ENCODE measurements around the gene MED14. TPM values are rescaled to one million over a fixed set of nuclear protein-coding genes. Genes with fewer than 3 reads are reported as not detected.

The MED14 gene
- total RNA-seq, 4 donors from 2014 or later = 21.6 to 37.6 (median 28.9) TPM

- peaks cover 0 to 94% (median 0%) of the 10 kb centered on the region in 3 donors for H3K36me3 ChIP-seq
- H3K4me1 ChIP-seq = no peaks in the 10 kb centered on the region
- H3K27ac ChIP-seq = no peak overlapping the region
- WGBS, 2 donors = 73 to 81% methylated on average over 1 of the region's 1 CpG
- no peak for DNase-seq
- H3K9me3 ChIP-seq = no peaks in the 10 kb centered on the region
- no peaks in the 10 kb centered on the region for H3K27me3 ChIP-seq
- no peak overlapping the region for H3K4me3 ChIP-seq
- TF ChIP-seq CTCF (IDR thresholded peaks at IDR 0.05) = no peak
- TF ChIP-seq POLR2A (IDR thresholded peaks at IDR 0.05) = no peak
- intact Hi-C loops (cut with DNase I) = no loop called here
These were observed 25.9 kb downstream of the MED14 start for GRCh38 chrX:40709395-40709794.

GRCh38 chrX:40705658-40706312, 29.6 kb downstream of the MED14 start:
- Histone ChIP-seq H3K9me3 (no peaks in the 10 kb centered on the region), H3K27ac (no peak overlapping the region), H3K36me3 (peaks cover 0 to 85% (median 0%) of the 10 kb centered on the region in 3 donors), H3K4me3 (no peak overlapping the region), H3K4me1 (no peaks in the 10 kb centered on the region), H3K27me3 (no peaks in the 10 kb centered on the region)
- intact Hi-C loops (cut with DNase I) = no loop called here
- DNase-seq = no peak
- no peak for TF ChIP-seq POLR2A (IDR thresholded peaks at IDR 0.05)
- no peak for TF ChIP-seq CTCF (IDR thresholded peaks at IDR 0.05)
- WGBS, 2 donors = 92 to 94% methylated on average over 4 to 5 of the region's 5 CpGs

GRCh38 chrX:40700640-40701342, 34.6 kb downstream of the MED14 start:
- H3K36me3 ChIP-seq = peaks cover 0 to 75% (median 0%) of the 10 kb centered on the region in 3 donors
- H3K9me3 ChIP-seq = no peaks in the 10 kb centered on the region
- H3K4me3 ChIP-seq = no peak overlapping the region
- no peaks in the 10 kb centered on the region for H3K4me1 ChIP-seq
- WGBS, 2 donors = 69 to 74% methylated on average over 4 of the region's 4 CpGs
- H3K27me3 ChIP-seq = no peaks in the 10 kb centered on the region
- H3K27ac ChIP-seq = no peak overlapping the region
- no peak for DNase-seq
- TF ChIP-seq POLR2A (IDR thresholded peaks at IDR 0.05) (no peak), CTCF (IDR thresholded peaks at IDR 0.05) (no peak)
- intact Hi-C loops (cut with DNase I) = no loop called here

GRCh38 chrX:40698851-40699250, 36.5 kb downstream of the MED14 start:
- DNase-seq = no peak
- intact Hi-C loops (cut with DNase I) = no loop called here
- 74 to 92% methylated on average over 1 of the region's 1 CpG for WGBS, 2 donors
- TF ChIP-seq POLR2A (IDR thresholded peaks at IDR 0.05) (no peak), CTCF (IDR thresholded peaks at IDR 0.05) (no peak)
- no peaks in the 10 kb centered on the region for H3K4me1 ChIP-seq
- peaks cover 0 to 76% (median 0%) of the 10 kb centered on the region in 3 donors for H3K36me3 ChIP-seq
- H3K27me3 ChIP-seq = no peaks in the 10 kb centered on the region
- H3K9me3 ChIP-seq = no peaks in the 10 kb centered on the region
- no peak overlapping the region for H3K4me3 ChIP-seq
- H3K27ac ChIP-seq = no peak overlapping the region

GRCh38 chrX:40694802-40695201, 40.5 kb downstream of the MED14 start:
- DNase-seq = no peak
- peaks cover 0 to 88% (median 8%) of the 10 kb centered on the region in 3 donors for H3K36me3 ChIP-seq
- intact Hi-C loops (cut with DNase I) = no loop called here

More at GRCh38 chrX:40694802-40695201, 40.5 kb downstream of the MED14 start:
- no peaks in the 10 kb centered on the region for H3K9me3 ChIP-seq
- no peaks in the 10 kb centered on the region for H3K4me1 ChIP-seq
- no peak overlapping the region for H3K4me3 ChIP-seq
- TF ChIP-seq POLR2A (IDR thresholded peaks at IDR 0.05) (no peak), CTCF (IDR thresholded peaks at IDR 0.05) (no peak)
- WGBS, 2 donors = 75 to 80% methylated on average over 1 of the region's 1 CpG
- H3K27me3 ChIP-seq = no peaks in the 10 kb centered on the region
- no peak overlapping the region for H3K27ac ChIP-seq

Measured in esophagus squamous epithelium (tissue), 5 donors.